ENCODE measurements around the gene IL4R. TPM values are rescaled to one million over a fixed set of nuclear protein-coding genes. Genes with fewer than 3 reads are reported as not detected.

The IL4R gene
- total and polyA plus RNA-seq, 2 of the 13 experiments (the other 11 are each of a cell fraction or from before 2014, with no cell fraction given) = 15.9 to 49.6 TPM

- no peak for TF ChIP-seq GZF1 (CRISPR knock-in tag; IDR thresholded peaks at IDR 0.05)
- no peak for TF ChIP-seq EED (CRISPR knock-in tag; IDR thresholded peaks at IDR 0.05)
- peak; percentile 46; the same call in 1 of the 2 replicates for TF ChIP-seq KLF6 (CRISPR knock-in tag; IDR thresholded peaks at IDR 0.05)
- TF ChIP-seq THRA (CRISPR knock-in tag; IDR thresholded peaks at IDR 0.05; ENCODE audit: borderline replicate concordance) = no peak
- TF ChIP-seq PHB2 (IDR thresholded peaks at IDR 0.05; ENCODE audit: partially characterized antibody) = no peak
- TF ChIP-seq ATF3 (CRISPR knock-in tag; IDR thresholded peaks at IDR 0.05) = no peak; the same call in 1 of the 2 replicates
- no peak for TF ChIP-seq ZNF557 (CRISPR knock-in tag; IDR thresholded peaks at IDR 0.05)
- no peak for TF ChIP-seq ETS1 (CRISPR knock-in tag; IDR thresholded peaks at IDR 0.05)
- TF ChIP-seq MAF1 (CRISPR knock-in tag; IDR thresholded peaks at IDR 0.05; ENCODE audit: borderline replicate concordance) = no peak
- TF ChIP-seq ZNF33B (CRISPR knock-in tag; IDR thresholded peaks at IDR 0.05) = 0 out of 2 replicates have a peak, but pooled peaks have one; percentile 50
- no peak for TF ChIP-seq FIP1L1 (IDR thresholded peaks at IDR 0.05; ENCODE audit: borderline replicate concordance, insufficient read depth, low read depth, low read length)
- 0 out of 2 replicates have a peak, but pooled peaks have one; percentile 75 for TF ChIP-seq LRRFIP1 (CRISPR knock-in tag; conservative IDR thresholded peaks at IDR 0.05)
- no peak for TF ChIP-seq MNT (IDR thresholded peaks at IDR 0.05)
- TF ChIP-seq ZSCAN22 (CRISPR knock-in tag; IDR thresholded peaks at IDR 0.05) = no peak
- no peak for TF ChIP-seq HNRNPL (IDR thresholded peaks at IDR 0.05; ENCODE audit: low read depth, low read length)
- TF ChIP-seq ZNF253 (CRISPR knock-in tag; IDR thresholded peaks at IDR 0.05; ENCODE audit: borderline replicate concordance) = 0 out of 2 replicates have a peak, but pooled peaks have one; percentile 47
- TF ChIP-seq ZNF841 (CRISPR knock-in tag; IDR thresholded peaks at IDR 0.05; ENCODE audit: borderline replicate concordance) = no peak
- TF ChIP-seq ZNF281 (CRISPR knock-in tag; IDR thresholded peaks at IDR 0.05; ENCODE audit: borderline replicate concordance) = peak; percentile 30; the same call in 1 of the 2 replicates
Measured at GRCh38 chr16:27367461-27368357, 53.9 kb downstream of the IL4R start (continued).

All from HepG2 (cell line).